ENCODE measurements around the gene PLCG1. TPM values are rescaled to one million over a fixed set of nuclear protein-coding genes. Genes with fewer than 3 reads are reported as not detected.

PLCG1 gene
- total RNA-seq, 2 donors from 2014 or later: 185 to 255 TPM

- no peak for ATAC-seq (ENCODE audit: insufficient number of reproducible peaks, low FRiP score, low read depth)
- Histone ChIP-seq H3K4me3 (no peak overlapping the region), H3K9me3 (no peaks in the 10 kb centered on the region), H3K4me1 (ENCODE audit: control insufficient read depth in 1 of 2, low read depth in 2 of 2) (peaks cover 0 to 7% of the 10 kb centered on the region in 2 donors), H3K27me3 (replicated peaks; ENCODE audit: insufficient read depth) (no peaks in the 10 kb centered on the region), H3K27ac (no peak overlapping the region), H3K36me3 (peaks cover 70% of the 10 kb centered on the region)
- no peak for TF ChIP-seq CTCF (IDR thresholded peaks at IDR 0.05)
- DNase-seq (ENCODE audit: low spot score): no peak
Observed at GRCh38 chr20:41166201-41167117, 29.1 kb downstream of the PLCG1 start.

GRCh38 chr20:41167118-41167470 lies 29.8 kb downstream of the PLCG1 start:
- no peaks in the 10 kb centered on the region for H3K27me3 ChIP-seq (replicated peaks; ENCODE audit: insufficient read depth)
- DNase-seq (ENCODE audit: low spot score) (no peak), ATAC-seq (ENCODE audit: insufficient number of reproducible peaks, low FRiP score, low read depth) (no peak)
- H3K27ac ChIP-seq: no peak overlapping the region
- no peak for TF ChIP-seq CTCF (IDR thresholded peaks at IDR 0.05)
- no peak overlapping the region for H3K4me3 ChIP-seq
- H3K36me3 ChIP-seq: peaks cover 70% of the 10 kb centered on the region
- peaks cover 0 to 4% of the 10 kb centered on the region in 2 donors for H3K4me1 ChIP-seq (ENCODE audit: control insufficient read depth in 1 of 2, low read depth in 2 of 2)
- H3K9me3 ChIP-seq: no peaks in the 10 kb centered on the region

GRCh38 chr20:41167481-41168253 lies 30.3 kb downstream of the PLCG1 start:
- ATAC-seq (ENCODE audit: insufficient number of reproducible peaks, low FRiP score, low read depth) (no peak), DNase-seq (ENCODE audit: low spot score) (no peak)
- no peaks in the 10 kb centered on the region for H3K27me3 ChIP-seq (replicated peaks; ENCODE audit: insufficient read depth)
- no peak overlapping the region for H3K27ac ChIP-seq
- H3K4me3 ChIP-seq: no peak overlapping the region
- H3K4me1 ChIP-seq (ENCODE audit: control insufficient read depth in 1 of 2, low read depth in 2 of 2): peaks cover 0 to 8% of the 10 kb centered on the region in 2 donors
- peaks cover 69% of the 10 kb centered on the region for H3K36me3 ChIP-seq
- H3K9me3 ChIP-seq: no peaks in the 10 kb centered on the region
- no peak for TF ChIP-seq CTCF (IDR thresholded peaks at IDR 0.05)

DNA sequence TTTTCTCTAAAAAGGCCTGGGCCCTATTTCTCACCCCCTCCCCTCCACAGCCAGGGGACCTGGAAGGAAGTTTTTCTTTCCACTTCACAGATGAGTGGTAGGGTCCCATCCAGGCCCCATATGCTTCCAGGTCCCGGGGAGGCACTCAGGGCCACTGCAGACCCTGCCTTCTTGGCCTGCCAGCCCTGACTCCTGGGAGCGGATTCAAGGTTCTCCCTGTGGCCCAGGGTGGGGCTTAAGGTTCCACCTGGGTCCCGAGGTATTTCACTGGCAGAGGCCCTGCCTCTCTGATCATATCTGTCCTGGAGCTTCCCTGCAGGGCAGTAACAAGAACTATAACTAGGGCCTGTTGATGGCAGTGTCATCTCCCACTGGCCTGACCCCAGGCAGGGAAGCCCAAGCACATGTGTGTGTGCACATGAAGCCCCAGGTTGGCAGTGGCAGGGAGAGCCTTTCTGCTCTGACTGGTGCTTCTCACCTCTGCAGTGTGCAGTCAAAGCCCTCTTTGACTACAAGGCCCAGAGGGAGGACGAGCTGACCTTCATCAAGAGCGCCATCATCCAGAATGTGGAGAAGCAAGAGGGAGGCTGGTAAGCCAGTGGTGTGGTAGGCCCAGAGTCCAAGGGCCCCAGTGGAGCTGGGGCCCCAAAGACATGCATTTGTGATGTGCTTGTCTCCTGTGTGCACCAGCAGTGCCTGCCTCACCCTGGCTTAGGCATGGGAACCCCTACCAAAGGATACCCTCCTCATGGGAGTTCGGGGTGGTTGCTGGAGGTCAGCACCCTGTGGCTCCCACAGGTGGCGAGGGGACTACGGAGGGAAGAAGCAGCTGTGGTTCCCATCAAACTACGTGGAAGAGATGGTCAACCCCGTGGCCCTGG lies 31.2 kb downstream of the PLCG1 start:
- H3K4me3 ChIP-seq: no peak overlapping the region
- no peak overlapping the region for H3K27ac ChIP-seq
- H3K36me3 ChIP-seq: peaks cover 60% of the 10 kb centered on the region
- DNase-seq (ENCODE audit: low spot score) (no peak), ATAC-seq (ENCODE audit: insufficient number of reproducible peaks, low FRiP score, low read depth) (no peak)
- H3K9me3 ChIP-seq: no peaks in the 10 kb centered on the region
- no peak for TF ChIP-seq CTCF (IDR thresholded peaks at IDR 0.05)
- H3K27me3 ChIP-seq (replicated peaks; ENCODE audit: insufficient read depth): no peaks in the 10 kb centered on the region
- H3K4me1 ChIP-seq (ENCODE audit: control insufficient read depth in 1 of 2, low read depth in 2 of 2): peaks cover 0 to 17% of the 10 kb centered on the region in 2 donors

Measured in thoracic aorta (tissue), 2 donors.